HG02840 (cell line): ENCODE data around the gene CDC25C.
"Not testable (repeated sequence)": the region's sequence is repeated elsewhere in the genome, so short reads cannot be mapped to it uniquely, and the experiment has no call there.

Experiments
- ATAC-seq: cut with Tn5 transposase; IDR thresholded peaks from one replicate; pipeline ENCODE4 v1.9.1; 2021; ENCODE audit warnings: mild to moderate bottlenecking, moderate library complexity, moderate number of reproducible peaks; ENCODE audit not compliant: unreplicated experiment, low FRiP score

The CDC25C gene

DNA sequence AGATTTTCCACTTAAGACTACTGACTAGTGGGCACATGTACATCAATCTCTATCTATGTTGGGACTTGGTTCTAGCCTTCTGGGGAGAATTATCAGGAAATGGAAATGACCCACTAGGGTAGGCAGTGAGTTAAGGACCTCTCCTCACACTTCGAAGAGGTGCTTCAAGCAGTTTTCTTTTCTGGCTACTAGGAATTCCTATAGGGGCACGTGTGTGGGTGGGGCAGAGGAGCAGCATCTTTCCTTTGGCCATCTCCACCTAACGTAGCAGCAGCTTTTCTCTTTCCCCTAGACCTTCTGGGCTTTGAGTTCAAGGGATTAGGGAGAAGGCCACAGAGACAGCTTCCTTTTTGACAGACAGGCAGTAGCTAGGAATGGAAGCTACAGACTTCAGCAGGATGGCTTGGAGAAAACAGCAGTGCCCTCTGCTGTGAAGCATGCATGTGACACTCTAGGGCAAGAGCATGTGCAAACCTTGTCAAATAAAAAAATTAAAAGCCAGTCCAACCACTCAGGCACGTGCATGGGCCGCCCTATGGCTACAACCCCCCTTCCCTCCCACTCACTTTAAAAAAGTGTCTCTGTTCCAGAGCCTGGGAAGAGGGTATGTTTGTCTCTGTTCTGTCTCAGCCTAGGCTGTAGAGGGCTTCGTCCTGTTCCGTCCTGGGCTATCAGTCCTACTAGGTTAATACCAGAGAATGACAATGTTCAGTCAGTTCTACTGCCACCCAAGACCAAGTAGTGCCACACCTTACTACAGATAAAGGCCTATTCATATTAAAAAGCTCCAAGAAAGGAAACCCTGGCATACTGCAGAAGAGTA, 48.5 kb downstream of the CDC25C start:
- ATAC-seq: no peak

DNA sequence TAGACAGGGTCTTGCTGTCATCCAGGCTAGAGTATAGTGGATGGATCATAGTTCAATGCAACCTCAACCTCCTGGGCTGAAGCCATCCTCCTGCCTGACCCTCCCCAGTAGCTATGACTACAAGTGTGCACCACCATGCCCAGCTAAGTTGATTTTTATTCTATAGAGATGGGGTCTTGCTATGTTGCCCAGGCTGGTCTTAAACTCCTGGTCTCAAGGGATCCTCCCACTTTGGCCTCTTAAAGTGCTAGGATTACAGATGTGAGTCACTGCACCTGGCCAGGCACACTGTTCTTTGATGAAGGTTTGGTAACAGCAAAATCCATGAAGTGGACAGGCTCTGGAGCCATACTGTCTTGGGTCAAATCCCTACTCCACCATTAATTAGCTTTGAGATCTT, 50.7 kb downstream of the CDC25C start:
- ATAC-seq: no peak

- ATAC-seq: no peak
These were observed 55.1 kb downstream of the CDC25C start for GRCh38 chr5:138276402-138277054.

GRCh38 chr5:138275895-138276294, 55.7 kb downstream of the CDC25C start:
- no peak for ATAC-seq

DNA sequence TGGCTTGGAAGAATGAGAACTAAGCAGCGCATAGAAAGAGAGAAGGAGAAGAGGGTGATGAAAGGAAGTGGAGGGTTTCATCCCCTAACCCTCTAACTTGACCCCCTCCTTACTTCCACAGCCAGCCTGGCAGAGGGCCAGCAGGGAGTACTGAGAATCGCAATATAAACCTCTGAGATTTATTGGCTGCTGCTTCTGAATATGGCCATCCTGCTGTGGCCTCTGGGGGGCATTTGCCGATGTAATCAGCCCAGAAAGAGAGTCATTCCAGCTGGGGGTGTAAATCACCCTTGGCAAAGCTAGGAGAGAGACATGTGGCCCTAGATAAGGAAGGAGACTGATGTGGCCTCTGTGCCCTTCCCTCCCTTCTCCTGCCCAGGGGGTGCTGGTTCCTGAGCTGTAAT, 56.2 kb downstream of the CDC25C start:
- no peak for ATAC-seq

DNA sequence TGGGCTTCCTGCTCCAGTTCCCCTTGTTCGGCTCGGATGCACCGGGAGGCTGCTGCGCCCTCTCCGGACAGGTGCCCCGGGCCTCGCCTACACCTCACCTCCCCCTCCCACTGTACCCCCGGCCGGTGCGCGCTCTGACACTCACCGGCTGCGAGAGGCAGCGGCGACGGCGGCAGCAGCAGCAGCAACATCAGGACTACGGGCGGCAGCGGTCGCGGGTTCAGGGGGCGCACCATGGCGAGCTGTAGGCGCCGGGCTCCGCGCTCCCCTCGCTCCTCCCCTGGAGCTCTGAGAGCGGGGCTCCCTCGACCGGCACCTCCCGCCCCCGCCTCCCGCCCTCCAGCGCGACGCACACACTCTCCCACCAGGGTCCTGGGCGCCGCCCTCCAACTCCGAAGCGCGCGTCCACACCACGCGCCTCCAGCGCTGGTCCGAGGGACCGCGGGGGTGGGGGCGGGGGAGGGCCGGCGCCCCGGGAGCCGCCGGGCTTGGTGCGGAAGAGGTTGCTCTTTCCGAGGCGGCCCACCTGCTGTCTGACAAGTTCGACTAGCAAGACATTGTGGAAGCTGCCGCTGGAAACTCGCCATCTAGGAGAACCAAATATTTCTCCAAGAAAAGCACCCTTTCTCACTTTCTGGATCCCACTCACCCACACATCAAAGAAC, 57.3 kb downstream of the CDC25C start, which contains the start of gene GFRA3:
GFRA3 (minus strand) TSS at position 433 of the 665 bp plus-strand sequence; CDS start at position 236, 197 bp downstream.
- no peak for ATAC-seq

DNA sequence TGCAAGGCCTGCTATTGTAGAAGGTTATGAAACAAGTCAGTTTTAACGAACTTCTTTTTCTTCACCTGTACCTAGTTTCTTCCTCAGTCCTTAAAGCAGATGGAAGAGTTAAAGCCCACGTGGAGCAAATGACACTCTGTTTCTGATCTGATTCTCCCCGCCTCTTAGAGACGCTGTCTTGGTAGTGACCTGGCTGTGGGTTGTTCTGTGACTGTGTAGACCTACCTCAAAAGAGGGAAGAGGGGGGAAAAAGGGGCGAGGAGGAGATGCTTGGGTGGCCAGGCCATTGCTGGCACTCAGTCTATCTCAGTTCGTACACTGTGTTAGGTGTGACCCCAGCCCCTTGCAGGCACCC, 57.8 kb downstream of the CDC25C start:
- ATAC-seq: no peak

GRCh38 chr5:138272681-138273080, 58.9 kb downstream of the CDC25C start:
- no peak for ATAC-seq

DNA sequence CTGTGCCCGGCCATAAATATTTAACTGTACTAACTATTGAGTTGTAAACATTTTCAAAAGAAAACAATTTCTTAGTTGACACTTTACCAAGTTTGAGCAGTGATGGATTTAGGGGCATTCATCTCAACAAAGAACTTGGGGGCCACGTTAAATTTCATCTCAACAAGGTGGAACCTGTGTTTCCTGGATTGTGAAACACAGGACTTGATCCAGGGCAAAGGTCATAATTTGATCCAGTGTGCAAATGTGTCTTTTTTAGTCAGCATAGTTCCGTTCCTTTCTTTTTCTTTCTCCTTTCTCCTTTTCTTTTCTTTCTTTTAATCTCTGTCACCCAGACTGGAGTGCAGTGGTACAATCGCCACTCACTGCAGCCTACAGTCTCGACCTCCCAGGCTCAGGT, 60.3 kb downstream of the CDC25C start:
- ATAC-seq: no peak

DNA sequence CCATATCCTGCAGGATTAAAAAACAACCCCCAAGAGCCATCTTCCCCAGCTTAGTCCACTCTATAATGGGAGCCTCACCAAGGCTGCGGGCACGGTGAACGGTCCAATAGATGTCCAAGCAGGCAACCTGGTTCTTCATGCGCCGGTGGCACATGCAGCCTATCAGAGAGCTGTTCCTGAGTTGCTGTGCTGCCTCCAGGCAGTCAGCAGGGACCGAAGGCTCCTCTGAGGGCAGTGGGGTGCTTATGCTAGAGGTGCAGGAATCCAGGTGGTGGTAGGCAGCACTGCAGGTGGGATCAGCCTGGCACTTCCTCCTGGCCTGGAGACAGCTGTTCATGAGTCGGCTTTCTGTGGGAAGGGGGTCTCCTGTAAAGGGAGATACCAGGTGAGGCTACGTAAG, 67.4 kb downstream of the CDC25C start:
- no peak for ATAC-seq

DNA sequence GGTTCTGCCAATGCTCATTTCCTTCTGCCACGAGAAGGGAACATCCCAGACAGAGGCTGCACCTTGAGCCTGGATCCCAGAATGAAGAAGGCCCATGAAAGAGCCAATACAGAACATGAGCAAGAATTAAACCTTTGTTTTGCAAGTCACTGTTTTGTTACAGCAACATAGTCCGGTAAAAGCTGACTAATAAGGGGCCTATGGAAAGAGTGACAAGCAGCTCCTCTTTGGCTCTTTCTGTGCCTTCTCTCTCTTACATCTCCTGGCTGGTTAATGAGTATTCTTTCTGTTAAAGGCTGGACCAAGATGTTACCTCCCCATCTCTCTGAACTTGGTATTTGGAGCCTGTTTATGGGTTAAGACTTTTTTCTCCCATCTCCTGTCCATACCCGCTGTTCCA, 68.0 kb downstream of the CDC25C start:
- ATAC-seq: no peak

GRCh38 chr5:138258704-138259292, 72.8 kb downstream of the CDC25C start:
- ATAC-seq: no peak

DNA sequence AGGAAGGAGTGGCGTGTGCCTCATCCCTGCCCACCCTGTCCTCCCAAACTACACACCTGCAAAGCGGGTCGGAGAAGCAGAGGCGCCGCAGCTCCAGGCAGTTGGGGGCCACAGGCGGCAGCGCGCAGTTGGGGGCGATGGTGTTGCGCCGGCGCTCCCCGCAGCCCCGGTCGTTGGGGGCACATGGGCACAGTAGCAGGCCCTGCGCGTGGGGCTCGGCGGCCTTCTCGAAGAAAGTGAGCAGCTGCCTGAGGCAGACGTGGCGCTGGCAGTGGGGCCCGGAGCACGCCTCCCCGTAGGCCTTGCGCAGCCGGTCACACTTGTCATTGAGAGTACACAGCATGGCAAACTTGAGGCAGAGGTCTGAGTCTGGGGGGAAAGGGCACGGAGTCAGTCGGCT, 74.0 kb downstream of the CDC25C start:
- ATAC-seq: no peak

GRCh38 chr5:138252944-138253343, 78.7 kb downstream of the CDC25C start:
- ATAC-seq: no peak

GRCh38 chr5:138247800-138248199, 83.8 kb downstream of the CDC25C start:
- ATAC-seq: not testable (repeated sequence)

- no peak for ATAC-seq
These were observed 84.8 kb downstream of the CDC25C start for GRCh38 chr5:138246822-138247221.

GRCh38 chr5:138246334-138246733, 85.3 kb downstream of the CDC25C start:
- no peak for ATAC-seq

GRCh38 chr5:138245717-138246116, 85.9 kb downstream of the CDC25C start:
- ATAC-seq: no peak

- no peak for ATAC-seq
These were observed 87.8 kb downstream of the CDC25C start for GRCh38 chr5:138243794-138244193.

DNA sequence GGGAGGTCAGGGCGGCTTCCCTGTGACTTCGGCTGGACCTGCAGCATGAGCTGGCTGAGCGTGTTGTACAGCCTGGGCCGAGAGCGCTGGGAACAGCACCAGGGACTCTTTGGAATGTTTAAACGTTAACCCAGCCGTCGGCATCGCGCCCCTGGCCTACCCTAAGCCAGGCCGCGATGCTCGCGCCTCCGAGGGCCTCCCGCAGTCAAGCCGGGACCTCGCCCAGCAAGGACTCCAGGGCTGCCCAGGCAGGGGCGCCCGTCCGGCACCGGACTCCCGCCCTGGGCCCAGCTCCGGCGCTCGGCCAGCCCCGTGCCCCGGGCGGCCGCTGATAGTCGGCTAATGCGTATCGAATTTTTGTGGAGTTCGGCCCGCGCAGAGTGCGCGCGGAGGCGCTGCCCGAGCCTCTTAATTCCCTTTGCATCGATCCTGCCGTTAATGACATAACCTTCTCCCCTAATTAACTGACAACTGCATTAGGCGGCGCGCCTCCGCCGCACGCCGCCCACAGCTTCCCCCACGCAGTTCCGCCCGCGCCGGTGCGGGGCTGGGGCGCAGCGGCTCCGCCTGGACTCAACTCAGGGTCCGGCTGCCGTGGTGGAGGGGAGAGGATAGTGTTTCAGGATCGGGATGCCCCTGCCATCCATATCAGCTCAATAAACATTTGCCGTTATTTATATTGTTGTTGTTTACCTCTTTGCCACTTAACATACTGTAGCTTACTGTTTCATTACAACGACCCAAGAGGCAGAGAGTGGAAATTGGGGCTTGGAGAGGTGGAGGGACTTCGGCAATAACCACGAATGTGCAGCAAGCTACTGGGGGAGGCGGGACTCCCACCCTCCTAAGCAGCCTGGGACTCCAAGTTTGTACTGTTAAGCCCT, 89.7 kb downstream of the CDC25C start:
- ATAC-seq: no peak
